ENCODE results near the gene ATF7. TPM values are rescaled to one million over a fixed set of nuclear protein-coding genes. Genes with fewer than 3 reads are reported as not detected.

Gene ATF7
- total and polyA plus RNA-seq, 8 donors, result 48.7 to 72.5 (median 63.4) TPM

DNA sequence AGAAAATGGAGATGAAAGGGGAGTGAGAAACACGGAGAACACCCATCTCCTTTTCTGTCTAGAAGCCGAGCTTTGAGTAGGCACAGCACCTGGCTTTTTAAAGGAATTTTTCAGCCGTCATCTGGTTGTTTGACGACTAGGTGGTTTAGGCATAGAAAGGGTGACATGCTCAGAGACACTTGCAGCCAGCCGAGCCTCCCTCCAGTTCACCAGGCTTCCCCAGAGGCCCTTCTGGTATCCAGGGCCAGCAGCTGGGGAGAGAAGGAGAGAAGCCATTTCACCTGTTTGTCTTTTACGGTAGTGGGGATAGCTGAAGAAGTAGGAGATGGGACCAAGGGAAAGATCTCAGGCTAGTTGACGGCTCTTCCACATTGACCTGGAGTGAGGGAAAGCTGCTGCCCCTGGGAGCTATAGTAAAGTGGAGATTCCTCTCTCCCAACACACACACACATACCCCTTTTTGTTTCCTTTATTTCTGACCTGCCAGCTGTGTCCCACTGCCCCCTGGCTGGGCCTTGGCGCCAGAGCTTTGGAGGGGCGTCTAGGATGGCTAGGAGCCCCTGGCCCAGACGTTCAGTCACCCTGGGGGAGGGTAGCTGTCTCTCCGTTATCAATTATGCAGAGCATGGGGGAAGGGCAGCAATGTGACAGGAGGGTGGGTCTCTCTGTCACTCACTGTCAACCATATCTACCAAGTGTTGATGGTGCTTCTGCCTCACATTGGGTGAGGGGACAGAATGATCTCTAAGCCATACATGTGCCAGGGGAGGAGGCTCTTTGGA is 132.4 kb downstream of the ATF7 start:
- Histone ChIP-seq H3K27ac (peak overlapping the region; percentile 82 to 86), H3K27me3 (no peaks in the 10 kb centered on the region), H3K9me3 (no peaks in the 10 kb centered on the region), H3K4me3 (peak overlapping the region; percentile 39 to 52), H3K4me1 (peaks cover 25 to 46% of the 10 kb centered on the region in 2 donors), H3K36me3 (no peaks in the 10 kb centered on the region)
- TF ChIP-seq, protein P1, sequence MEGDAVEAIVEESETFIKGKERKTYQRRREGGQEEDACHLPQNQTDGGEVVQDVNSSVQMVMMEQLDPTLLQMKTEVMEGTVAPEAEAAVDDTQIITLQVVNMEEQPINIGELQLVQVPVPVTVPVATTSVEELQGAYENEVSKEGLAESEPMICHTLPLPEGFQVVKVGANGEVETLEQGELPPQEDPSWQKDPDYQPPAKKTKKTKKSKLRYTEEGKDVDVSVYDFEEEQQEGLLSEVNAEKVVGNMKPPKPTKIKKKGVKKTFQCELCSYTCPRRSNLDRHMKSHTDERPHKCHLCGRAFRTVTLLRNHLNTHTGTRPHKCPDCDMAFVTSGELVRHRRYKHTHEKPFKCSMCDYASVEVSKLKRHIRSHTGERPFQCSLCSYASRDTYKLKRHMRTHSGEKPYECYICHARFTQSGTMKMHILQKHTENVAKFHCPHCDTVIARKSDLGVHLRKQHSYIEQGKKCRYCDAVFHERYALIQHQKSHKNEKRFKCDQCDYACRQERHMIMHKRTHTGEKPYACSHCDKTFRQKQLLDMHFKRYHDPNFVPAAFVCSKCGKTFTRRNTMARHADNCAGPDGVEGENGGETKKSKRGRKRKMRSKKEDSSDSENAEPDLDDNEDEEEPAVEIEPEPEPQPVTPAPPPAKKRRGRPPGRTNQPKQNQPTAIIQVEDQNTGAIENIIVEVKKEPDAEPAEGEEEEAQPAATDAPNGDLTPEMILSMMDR (IDR thresholded peaks at IDR 0.05), result no peak
- intact Hi-C loops (cut with DNase I), result no loop called here
- ATAC-seq (no peak), DNase-seq (no peak)

DNA sequence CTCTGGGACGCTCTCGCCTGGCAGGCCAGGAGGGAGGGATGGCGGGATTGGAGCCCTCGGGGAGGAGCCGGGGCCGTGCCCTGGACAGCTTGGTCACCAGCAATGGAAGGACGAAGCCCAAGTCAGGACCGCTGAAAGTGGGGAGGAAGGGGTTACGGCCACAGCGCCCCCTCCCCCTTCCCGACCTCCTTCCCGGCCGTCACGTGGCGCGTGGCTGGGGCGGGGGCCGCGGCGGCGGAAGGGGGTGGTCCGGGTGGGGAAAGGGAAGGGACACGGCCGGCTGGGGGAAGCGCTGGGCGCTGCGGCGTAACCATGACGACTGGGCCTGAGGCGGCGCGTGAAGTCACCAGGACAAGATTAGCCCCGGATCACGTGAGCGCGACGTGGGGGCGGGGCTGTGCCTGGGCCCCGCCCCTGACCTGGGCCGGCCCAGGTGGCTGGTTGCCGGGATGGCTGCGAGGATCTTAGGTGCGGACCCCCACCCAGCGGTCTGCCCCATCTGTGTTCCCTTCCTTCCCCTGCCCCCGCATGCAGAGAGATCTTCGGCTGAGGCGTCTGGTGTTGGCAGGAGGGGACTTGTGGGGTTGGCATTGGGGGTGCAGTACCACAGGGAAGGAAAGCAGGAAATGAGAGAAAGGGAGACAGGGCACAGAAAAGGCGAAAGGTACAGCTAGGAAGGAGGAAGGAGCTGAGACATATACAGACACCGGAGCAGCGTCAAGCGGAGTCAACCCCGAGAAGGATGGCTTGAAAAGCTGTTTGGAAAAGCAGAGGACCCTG is 133.2 kb downstream of the ATF7 start:
- intact Hi-C loops (cut with DNase I), result no loop called here
- TF ChIP-seq, protein P1 (IDR thresholded peaks at IDR 0.05), result no peak
- Histone ChIP-seq H3K36me3 (no peaks in the 10 kb centered on the region), H3K27me3 (no peaks in the 10 kb centered on the region), H3K4me1 (peaks cover 25 to 40% of the 10 kb centered on the region in 2 donors), H3K27ac (peak overlapping the region; percentile 82 to 86), H3K4me3 (peak overlapping the region; percentile 39 to 52), H3K9me3 (no peaks in the 10 kb centered on the region)
- DNase-seq, result peak; percentile 95 to 99 (median 98)
- peak; percentile 96 for ATAC-seq

DNA sequence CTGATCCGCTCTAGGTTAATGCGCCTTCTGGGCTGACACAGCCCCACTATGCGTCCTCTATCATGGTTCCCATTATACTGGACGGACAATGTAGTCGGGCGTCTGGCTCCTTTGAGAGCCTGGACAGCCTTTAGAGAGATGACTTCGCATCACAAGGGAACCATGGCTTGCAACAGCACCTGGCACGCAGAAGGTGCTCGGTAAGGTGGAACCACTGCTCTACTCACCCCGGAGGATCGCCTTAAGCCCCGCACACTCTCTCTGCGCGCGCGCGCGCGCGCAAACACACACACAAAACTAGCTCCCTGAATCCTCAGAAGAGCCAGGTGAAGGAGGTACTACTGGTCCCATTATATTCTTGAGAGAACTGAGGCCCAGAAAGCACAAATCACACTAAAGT is 134.0 kb downstream of the ATF7 start:
- DNase-seq, result no peak
- peak overlapping the region; percentile 39 to 52 for H3K4me3 ChIP-seq
- intact Hi-C loops (cut with DNase I), result no loop called here

DNA sequence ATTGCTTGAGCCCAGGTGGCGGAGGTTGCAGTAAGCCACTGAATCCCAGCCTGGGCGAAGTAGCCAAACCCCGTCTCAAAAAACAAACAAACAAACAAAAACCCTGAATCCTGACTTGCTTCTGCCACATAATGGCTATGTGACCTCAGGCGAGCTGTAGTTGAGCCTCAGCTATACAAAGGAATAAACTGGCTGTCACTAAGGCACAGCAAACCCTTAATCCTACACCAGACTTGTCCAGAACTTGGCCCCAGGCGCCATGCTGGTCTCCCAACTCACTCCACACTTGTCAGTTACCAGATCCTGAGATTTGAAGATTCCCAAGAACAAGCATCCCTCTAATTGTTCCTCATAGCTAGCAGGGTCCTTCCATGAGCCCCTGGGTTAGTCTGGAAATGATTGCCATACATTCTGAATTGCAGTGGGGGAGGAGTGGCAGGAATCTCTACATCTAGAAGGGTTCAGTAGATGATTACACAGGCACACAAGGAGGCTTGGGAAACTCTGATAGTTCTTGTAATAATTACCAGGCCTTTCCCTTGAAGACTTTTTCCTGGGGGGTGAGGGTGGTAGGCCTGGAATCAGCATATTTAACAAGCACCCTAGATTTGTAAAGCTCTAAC is 136.8 kb downstream of the ATF7 start:
- intact Hi-C loops (cut with DNase I), result no loop called here
- TF ChIP-seq, protein P1 (IDR thresholded peaks at IDR 0.05), result no peak
- no peak for ATAC-seq

More for the DNA sequence above, 134.0 kb downstream of the ATF7 start:
- no peaks in the 10 kb centered on the region for H3K27me3 ChIP-seq
- ATAC-seq, result no peak
- TF ChIP-seq, protein P1 (IDR thresholded peaks at IDR 0.05), result no peak
- H3K9me3 ChIP-seq, result no peaks in the 10 kb centered on the region
- peaks cover 25 to 43% of the 10 kb centered on the region in 2 donors for H3K4me1 ChIP-seq
- H3K36me3 ChIP-seq, result peaks cover 0 to 7% of the 10 kb centered on the region in 2 donors
- peak overlapping the region; percentile 82 to 86 for H3K27ac ChIP-seq

More for the DNA sequence above, 136.8 kb downstream of the ATF7 start:
- H3K4me1 ChIP-seq, result peaks cover 10 to 29% of the 10 kb centered on the region in 2 donors
- no peak for DNase-seq
- H3K27me3 ChIP-seq, result no peaks in the 10 kb centered on the region
- no peaks in the 10 kb centered on the region for H3K9me3 ChIP-seq
- H3K36me3 ChIP-seq, result peaks cover 0 to 36% of the 10 kb centered on the region in 2 donors
- H3K27ac ChIP-seq, result no peak overlapping the region
- H3K4me3 ChIP-seq, result no peak overlapping the region

All from left lung (tissue), 10 donors.